Measurements from ENCODE around the gene TSPYL1.
A peak's percentile ranks its signal among the peaks of the same experiment; 100 is the strongest.

TSPYL1 gene

DNA sequence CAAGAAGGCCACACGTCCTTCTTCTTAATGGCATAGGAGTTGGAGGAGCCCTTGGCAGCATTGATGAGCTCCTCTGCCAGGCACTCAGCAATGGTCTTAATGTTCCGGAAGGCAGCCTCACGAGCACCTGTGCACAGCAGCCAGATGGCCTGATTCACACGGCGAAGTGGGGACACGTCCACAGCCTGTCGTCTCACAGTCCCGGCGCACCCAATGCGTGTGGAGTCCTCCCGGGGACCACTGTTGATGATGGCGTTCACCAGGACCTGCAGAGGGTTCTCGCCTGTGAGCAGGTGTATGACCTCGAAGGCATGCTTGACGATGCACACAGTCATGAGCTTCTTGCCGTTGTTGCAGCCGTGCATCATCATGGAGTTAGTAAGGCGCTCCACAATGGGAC, 21.2 kb downstream of the TSPYL1 start:
- no peak for DNase-seq (ENCODE audit: low read depth)

DNA sequence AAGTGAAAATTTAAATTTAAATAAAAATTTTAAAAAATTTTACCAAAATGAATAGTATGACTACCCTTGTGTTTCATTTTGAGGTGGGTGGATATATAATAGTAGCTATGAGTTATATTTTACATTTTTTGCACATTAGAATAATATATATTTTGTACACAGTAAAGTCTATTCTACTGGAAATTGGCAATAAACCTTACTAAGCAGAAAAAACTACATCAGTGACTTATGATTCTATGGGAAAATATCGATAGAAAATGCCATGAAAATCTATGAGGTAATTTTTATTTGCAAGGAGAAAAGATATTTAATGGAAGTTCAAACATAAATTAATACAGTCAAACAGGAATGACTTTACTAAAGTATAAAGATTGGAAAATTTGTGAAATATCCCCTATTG, 23.0 kb downstream of the TSPYL1 start:
- no peak for DNase-seq (ENCODE audit: low read depth)

DNA sequence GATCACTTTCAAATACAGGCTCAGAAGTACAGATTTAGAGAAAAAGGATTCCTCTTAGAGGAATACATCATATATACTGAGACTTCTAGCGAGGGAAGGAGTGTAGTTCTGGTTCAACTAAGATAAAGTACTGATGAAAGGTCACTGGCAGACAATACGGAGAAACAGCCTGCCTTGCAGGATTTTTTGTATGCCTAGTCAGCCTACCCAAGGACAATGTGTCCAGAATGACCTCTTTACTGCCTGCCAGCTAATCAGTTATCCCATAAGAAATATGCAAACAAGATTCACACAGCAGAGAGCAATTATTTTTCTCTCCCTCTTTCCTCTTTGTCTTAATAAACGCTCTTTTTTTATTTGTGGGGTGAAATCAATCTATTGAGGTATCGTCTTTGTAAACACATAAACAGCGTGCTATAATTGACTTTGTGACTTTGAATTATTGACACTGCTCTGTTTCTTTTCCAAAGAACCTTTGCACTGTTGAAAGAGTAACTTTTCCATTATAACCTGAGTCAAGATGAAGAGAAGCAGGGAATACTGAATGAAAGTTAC, 24.4 kb downstream of the TSPYL1 start:
- DNase-seq (ENCODE audit: low read depth) = no peak

DNA sequence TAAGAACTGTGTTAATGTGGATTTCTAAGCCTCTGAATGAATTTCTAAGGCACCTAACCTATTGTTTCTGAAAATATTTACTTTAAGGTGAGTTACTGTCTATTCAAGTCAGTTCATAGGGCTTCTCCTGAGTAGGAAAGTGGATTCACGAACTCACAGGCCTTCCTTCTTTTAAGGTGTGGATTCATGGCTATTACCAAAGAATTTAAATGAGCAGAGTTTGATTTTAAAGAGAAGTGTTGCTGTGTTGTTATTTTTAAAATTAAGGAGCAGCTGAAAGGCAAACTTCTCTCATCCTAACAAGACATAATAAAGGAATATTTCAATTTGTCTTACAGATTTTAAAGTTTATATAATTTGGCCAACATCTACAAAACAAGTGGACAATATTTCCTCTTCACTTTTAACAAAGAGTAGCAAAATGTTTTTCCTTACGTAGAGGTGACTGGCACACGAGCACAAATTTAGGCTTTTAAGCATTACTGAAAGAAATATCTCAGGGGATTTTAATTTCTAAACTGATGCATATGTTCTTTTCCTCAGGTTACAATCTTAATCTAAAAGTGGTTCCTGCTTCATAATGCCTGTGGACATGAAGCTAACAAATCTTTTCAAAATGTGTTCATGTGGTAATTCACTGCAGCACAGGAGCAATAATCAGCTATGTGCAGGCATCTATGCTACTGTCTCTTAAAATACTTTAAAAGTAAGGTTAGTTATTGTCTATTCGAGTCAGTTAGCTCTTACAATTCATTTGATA, 25.3 kb downstream of the TSPYL1 start:
- DNase-seq (ENCODE audit: low read depth) = no peak

DNA sequence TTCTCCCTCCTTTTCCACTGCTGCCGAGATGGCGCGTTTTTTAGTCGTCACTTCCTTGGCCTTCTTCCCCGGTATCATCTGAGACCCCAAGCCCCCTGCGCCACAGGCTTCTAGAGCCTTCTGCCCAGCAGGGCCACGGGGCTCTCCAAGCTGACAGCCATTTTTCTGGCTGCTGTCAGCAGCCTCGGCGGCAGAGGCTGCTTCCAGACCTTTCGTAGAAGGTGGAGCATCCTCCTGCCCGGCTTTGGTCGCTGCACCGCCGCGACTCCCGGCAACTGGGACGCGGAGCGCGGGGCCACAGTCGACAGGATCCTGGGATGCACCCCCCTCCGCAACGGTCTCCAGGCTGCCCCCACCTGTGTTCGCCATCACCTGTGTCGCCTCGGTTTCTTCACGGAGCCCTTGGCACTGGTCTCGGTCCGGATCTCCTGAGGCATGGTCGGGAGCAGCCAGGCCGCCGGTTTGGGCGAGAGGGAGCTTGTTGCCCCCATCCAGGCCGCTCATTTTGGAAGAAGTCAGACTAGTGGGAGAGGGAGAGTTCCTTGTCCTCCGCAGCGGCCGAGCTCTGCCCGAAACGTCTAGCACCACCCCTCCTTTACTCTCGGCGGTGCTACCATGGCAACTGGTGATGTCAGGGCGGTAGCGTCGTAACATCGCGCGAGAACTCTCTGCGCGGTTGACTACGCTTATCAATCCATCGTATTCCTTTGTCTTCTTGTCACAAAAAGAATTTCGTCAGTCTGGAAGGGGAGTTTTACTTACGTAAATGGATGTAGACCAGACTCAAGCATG, 26.0 kb downstream of the TSPYL1 start, which contains the start of gene TSPYL4:
Gene TSPYL4 (minus strand): TSS at position 571 of the 792 bp plus-strand sequence. CDS start 67 bp downstream, at position 504.
- DNase-seq (ENCODE audit: low read depth) = peak; percentile 81

DNA sequence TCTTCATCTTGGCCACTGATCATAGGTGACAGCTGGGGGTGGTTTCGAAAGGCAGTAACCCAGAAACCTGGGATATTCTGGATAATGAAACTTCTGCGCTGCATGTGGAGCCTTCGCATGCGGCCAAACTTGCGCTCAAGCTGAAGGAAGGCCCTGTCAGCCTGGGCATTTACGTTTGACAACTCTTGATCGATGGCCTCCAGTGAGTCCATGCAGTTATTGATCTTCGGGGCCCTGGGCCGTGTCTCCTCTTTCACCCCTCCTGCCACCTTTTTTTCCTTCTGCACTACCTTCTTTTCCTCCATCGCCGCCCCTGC, 26.6 kb downstream of the TSPYL1 start:
- no peak for DNase-seq (ENCODE audit: low read depth)

DNA sequence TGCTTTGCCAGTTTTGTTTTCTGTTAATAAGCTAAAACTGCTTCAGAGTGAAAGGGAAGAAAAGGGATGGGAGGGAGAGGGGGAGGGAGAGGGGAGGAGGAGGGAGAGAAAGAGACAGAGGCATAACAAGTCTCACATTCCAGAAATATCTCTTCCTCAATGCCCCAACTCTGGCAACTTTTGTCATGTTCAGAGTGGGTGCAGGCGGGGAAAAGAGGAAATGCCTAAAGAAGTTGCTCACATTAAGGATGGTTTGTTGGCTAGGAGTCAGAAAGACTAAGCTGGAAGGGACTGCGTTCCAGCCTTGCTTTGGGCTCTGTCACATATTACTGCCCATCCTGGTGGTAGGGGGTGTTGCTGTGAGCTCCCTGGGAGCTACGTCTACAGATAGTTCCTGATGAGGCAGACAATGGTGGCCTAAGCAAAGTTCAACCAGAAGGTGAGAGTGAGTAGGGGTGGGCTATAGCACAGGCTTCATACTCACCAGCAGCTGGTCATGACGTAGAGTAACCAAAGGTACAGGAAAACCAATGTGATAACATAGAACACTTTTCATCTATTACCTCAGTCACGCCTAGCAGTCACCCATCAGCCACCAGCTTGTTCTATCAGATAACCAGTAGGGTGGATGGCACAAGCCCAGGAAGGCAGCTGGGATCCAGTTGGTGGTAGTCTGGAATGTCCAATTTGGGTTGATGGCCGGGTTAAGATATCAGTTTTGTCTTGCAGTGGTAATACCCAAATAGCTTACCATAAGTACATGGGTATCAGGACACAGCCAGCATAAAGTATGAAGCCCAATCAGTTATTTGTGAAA, 28.0 kb downstream of the TSPYL1 start:
- no peak for DNase-seq (ENCODE audit: low read depth)

DNA sequence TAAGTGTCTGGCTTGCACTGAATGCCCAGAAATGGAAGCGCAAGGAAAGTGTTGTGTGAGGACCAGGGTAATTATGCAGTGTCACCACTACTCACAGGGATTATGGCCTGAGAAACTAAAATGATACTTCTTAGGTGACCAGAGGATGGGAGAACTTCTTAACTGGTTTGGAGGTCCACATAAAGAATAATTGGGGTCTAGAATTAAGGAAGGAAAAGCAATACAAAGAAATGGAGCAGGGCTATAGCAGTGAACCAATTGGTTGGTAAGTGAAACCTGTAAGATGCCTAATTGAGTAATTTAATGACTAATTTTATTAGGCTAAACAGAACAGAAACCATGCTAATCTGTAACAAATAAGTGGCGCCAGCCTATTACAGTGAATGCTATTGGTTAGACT, 31.2 kb downstream of the TSPYL1 start:
- DNase-seq (ENCODE audit: low read depth) = no peak

DNA sequence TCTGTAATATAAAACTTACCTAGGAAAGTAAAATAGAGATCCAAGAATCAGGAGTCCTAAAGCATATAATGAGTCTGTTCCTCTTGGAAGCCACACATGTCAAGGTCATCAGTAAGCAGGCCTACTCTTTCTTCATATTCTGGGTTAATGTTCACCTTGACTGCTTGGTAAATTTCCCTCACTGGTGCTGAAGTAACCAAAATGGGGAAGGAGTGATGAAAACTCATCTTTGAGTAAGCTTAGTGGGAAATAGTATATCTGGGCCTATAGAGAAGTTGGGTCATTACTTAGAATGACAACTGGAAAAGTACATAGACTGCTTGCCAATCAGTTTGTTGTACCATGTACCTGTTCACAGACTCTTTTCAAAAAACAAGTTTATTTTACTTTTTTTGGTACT, 32.4 kb downstream of the TSPYL1 start:
- no peak for DNase-seq (ENCODE audit: low read depth)

DNA sequence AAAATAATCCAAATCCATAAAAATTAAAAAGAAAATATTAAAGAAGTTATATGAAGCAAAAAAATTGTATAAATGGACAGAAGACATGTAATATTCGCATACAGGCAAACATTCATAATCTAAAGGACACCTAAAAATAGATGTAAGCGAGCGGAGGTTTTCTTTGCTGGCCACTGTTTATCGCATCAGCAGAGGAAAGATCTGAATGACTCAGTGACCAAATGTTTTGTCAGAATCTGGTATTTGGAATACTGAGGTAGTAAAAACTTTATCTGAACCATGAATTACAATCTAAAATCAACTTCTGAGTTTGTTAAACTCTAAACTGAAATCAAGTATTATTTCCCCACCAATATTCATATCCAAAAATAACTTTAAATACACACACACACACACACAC, 33.6 kb downstream of the TSPYL1 start:
- no peak for DNase-seq (ENCODE audit: low read depth)

DNA sequence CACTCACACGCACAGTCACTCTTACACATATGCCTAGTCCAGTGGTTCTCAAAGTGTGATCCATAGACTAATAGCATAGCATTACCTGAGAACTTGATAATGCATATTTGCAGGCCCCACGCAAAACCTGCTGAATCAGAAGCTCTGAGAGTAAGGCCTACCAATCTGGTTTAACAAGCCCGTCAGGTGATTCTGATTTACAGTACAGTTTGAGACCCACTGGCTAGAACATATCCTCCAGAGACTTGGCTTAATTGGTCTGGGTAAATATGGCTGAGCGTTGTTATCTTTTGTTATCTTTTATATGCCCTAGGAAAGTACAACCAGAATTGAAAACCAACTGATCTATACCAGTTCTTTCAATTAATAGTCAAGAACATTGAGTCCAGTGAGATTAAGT, 35.4 kb downstream of the TSPYL1 start:
- no peak for DNase-seq (ENCODE audit: low read depth)

DNA sequence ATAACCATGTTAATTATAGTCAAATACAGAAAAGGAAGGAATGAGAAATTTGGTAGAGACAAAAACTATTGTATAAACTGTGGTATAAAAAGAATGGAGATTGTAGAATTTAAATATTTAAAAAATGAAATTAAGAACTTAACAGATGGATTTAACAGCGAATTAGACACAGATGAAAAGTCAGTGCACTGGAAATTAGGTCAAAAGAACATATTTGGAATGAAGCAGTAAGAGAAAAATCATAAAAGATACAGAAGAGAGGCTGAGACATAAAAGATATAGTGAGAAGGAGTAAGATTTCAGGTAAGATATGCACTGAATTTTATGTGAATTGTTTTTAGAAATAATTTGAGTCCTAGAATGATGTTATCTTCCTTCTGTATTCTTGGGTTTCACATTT, 39.9 kb downstream of the TSPYL1 start:
- no peak for DNase-seq (ENCODE audit: low read depth)

DNA sequence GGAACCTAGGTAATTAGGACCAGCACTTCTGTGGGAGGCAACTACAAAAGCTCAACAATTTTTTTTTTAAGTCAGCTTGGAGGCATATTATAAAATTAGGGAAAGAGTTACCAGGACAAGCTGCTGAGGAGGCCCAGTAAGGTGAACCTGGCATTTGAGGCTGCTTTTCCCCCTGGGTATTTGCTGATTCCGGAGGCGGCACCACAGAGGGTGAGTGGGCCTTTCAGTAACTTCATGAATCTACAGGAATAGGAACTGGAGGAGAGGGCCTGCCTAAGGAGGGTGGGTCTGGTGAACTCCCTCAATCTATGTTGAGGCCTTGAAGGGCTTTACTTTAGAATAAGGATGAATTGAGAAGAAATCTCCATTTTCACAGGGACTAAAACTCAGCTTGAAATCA, 40.5 kb downstream of the TSPYL1 start:
- no peak for DNase-seq (ENCODE audit: low read depth)

DNA sequence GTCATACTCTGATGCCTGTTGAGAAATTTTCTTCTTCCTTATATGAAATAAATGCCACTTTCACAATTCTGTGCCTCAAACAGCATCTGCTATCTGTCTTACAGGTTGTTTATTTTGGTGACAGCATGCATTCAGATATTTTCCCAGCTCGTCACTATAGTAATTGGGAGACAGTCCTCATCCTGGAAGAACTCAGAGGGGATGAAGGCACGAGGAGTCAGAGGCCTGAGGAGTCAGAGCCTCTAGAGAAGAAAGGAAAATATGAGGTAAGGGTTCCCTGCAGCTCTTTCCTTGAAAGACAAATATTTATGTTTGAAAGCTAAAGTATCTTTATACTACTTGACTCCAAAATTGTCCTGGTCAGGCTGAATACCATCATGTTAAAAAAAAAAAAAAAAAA, 41.6 kb downstream of the TSPYL1 start:
- DNase-seq (ENCODE audit: low read depth) = no peak

DNA sequence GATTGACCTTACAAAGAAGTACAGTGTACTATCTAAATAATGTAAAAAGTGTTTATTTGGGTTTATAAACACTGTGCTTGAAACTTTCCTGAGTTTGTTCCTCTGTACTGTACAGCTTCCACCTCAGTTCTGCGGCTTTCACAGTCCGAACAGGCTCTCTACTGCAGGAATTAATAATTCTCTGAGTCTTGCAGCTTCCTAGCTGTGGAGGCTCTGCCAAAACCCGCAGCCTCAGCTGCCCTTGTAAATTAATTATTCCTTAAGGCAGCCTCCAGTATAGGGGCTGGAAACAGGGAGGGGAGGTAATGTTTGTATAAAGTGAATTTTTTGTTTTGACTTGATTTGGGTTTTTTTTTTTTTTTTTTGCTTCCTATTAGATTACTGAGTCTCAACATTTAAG, 45.0 kb downstream of the TSPYL1 start:
- DNase-seq (ENCODE audit: low read depth) = no peak

DNA sequence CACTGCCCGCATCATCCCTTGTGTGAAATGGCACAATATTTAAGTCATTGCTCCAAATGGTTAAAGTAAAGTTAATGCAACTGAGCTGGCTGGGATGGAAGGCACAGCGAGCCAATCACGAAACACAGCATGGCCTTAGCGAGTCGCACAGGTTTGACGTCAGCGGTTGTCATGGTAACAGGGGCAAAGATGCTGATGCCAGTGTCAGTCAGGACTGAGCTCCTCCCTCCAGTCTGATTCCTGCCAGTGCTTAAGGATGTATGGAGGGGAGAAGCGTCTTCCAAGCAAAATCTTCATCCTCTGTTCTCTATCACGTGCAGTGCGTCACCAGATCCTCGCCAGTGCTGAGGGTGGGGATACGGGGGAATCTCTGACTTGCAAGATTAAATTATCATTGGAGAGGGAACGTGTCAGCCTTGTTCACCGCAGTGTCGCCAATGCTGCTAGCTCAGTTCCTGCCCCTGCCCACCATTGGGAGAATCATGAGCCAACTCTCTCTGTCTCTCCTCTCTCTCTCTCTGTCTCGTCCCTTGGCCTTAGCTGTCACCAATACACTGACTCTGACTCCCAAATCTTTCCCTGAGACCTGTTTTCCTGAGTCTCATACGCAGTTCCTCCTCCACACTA, 50.3 kb downstream of the TSPYL1 start:
- DNase-seq (ENCODE audit: low read depth) = no peak

All from activated gamma-delta T cell treated with anti-CD3 and anti-CD28 coated beads, Interleukin-2, amount 50 U/mL, for 16 hours (primary cell).